Measurements from ENCODE around the gene HSPA8. TPM values are rescaled to one million over a fixed set of nuclear protein-coding genes. Genes with fewer than 3 reads are reported as not detected.
A peak's percentile ranks its signal among the peaks of the same experiment; 100 is the strongest.

The HSPA8 gene
- total RNA-seq (2014; rRNA removed; shearing (Covaris generic)) (1,862 and 1,909 TPM in 2 replicates), total RNA-seq (2022) (490 and 1,029 TPM in 2 replicates), Bru-seq, nascent RNA (percentile 99 among the genes with signal in this experiment), BruChase-seq, experiment 1, labeled RNA remaining after a 6-hour chase (percentile 99 among the genes with signal in this experiment), BruChase-seq, experiment 2, labeled RNA remaining after a 2-hour chase (percentile 100 among the genes with signal in this experiment)
- long read RNA-seq, transcript HSPA8-224 (9 exons, 2,463 nt): major isoform, 621 of 711 reads
- long read RNA-seq, transcript HSPA8-222 (6 exons, 1,884 nt): minor isoform, 5 of 711 reads
- long read RNA-seq, transcript HSPA8-201 (8 exons, 2,186 nt): minor isoform, 10 of 711 reads
- long read RNA-seq, partial matches to known transcripts: 22 of 711 reads
- long read RNA-seq, other reads (novel, unspliced or antisense): 52 of 711 reads

GRCh38 chr11:123061403-123062157 is at the start of gene HSPA8:
HSPA8 (minus strand) TSS chr11:123062136; CDS start chr11:123061324, 812 bp downstream.
- Histone ChIP-seq H3K9me2 (ENCODE audit: insufficient read depth, low read length) (no peaks in the 10 kb centered on the region), H3K4me1 (ENCODE audit: insufficient read depth, low read length, poor library complexity, severe bottlenecking) (peaks cover 60% of the 10 kb centered on the region), H3K9me3 (ENCODE audit: low read length) (no peaks in the 10 kb centered on the region), H3K4me3 (ENCODE audit: low read depth, low read length, poor library complexity, severe bottlenecking) (peak within 1 kb of the TSS; percentile 96), H3K79me2 (ENCODE audit: insufficient read depth, low read depth, low read length) (peaks cover 84% of the 10 kb centered on the region), H3K27ac (ENCODE audit: low read depth, low read length, poor library complexity, severe bottlenecking) (peak within 1 kb of the TSS; percentile 92), H3K36me3 (ENCODE audit: insufficient read depth, low read length) (peaks cover 53% of the 10 kb centered on the region), H2AFZ (ENCODE audit: low read length) (no peak within 1 kb of the TSS; the same call in 1 of the 2 replicates), H4K20me1 (ENCODE audit: insufficient read depth, low read length) (peaks cover 50% of the 10 kb centered on the region), H3K4me2 (ENCODE audit: low read length) (peak within 1 kb of the TSS; percentile 94)
- peak; percentile 59 for DNase-seq (ENCODE audit: low spot score)
- ChIA-PET POLR2A (interaction anchor here (0.6 to 1.2 kb wide), 10 partner anchors 7 to 404 kb away, joined by 3 to 5 read pairs (median 4); no protein-coding TSS in a partner anchor), CTCF (ENCODE audit: unreplicated experiment) (interaction anchor here (0.6 to 1.0 kb wide), 3 partner anchors 14 to 427 kb away, joined by 3 to 6 read pairs (median 4); no protein-coding TSS in a partner anchor)
- no peak for TF ChIP-seq EZH2phosphoT487 (IDR thresholded peaks at IDR 0.05; ENCODE audit: borderline replicate concordance, low read depth, low read length)
- no peak for TF ChIP-seq CTCF (conservative IDR thresholded peaks at IDR 0.05; ENCODE audit: low read length)
- intact Hi-C loops (cut with micrococcal nuclease; ENCODE audit: unreplicated experiment): loop anchor here (5.0 to 10.0 kb wide), 3 partner anchors 201 to 404 kb away; partner anchors contain the start of gene UBASH3B
- BruUV-seq (replicated peaks): no TSS peak

- DNase-seq (ENCODE audit: low spot score): peak; percentile 66
- no peaks in the 10 kb centered on the region for H3K36me3 ChIP-seq (ENCODE audit: insufficient read depth, low read length)
Observed at GRCh38 chr11:123111465-123111864, 49.5 kb upstream of the HSPA8 start.

More at GRCh38 chr11:123111465-123111864, 49.5 kb upstream of the HSPA8 start:
- CTCF ChIA-PET (ENCODE audit: unreplicated experiment): interaction anchor here (1.0 kb wide), 1 partner anchor 192 kb away, joined by 3 read pairs; no protein-coding TSS in a partner anchor
- BruUV-seq (replicated peaks): no TSS peak
- Histone ChIP-seq H4K20me1 (ENCODE audit: insufficient read depth, low read length) (no peaks in the 10 kb centered on the region), H3K9me3 (ENCODE audit: low read length) (no peaks in the 10 kb centered on the region), H3K4me1 (ENCODE audit: insufficient read depth, low read length, poor library complexity, severe bottlenecking) (no peaks in the 10 kb centered on the region), H3K27ac (ENCODE audit: low read depth, low read length, poor library complexity, severe bottlenecking) (no peak overlapping the region), H2AFZ (ENCODE audit: low read length) (no peak overlapping the region), H3K4me2 (ENCODE audit: low read length) (no peak overlapping the region), H3K9me2 (ENCODE audit: insufficient read depth, low read length) (no peaks in the 10 kb centered on the region), H3K4me3 (ENCODE audit: low read depth, low read length, poor library complexity, severe bottlenecking) (no peak overlapping the region), H3K79me2 (ENCODE audit: insufficient read depth, low read depth, low read length) (no peaks in the 10 kb centered on the region)
- POLR2A ChIA-PET: interaction anchor here (0.9 kb wide), 1 partner anchor 49 kb away, joined by 3 read pairs; the partner anchor contains the start of gene HSPA8
- intact Hi-C loops (cut with micrococcal nuclease; ENCODE audit: unreplicated experiment): loop anchor here (1.0 kb wide), 2 partner anchors 136 to 367 kb away; no protein-coding TSS in a partner anchor
- TF ChIP-seq CTCF (conservative IDR thresholded peaks at IDR 0.05; ENCODE audit: low read length) (peak; percentile 95), EZH2phosphoT487 (IDR thresholded peaks at IDR 0.05; ENCODE audit: borderline replicate concordance, low read depth, low read length) (no peak)

Measured in OCI-LY7 (cell line).